Karpas-422 (cell line): Measurements from ENCODE around the gene CHI3L1. TPM values are rescaled to one million over a fixed set of nuclear protein-coding genes. Genes with fewer than 3 reads are reported as not detected.
A peak's percentile ranks its signal among the peaks of the same experiment; 100 is the strongest.

Source experiments
- DNase-seq: peaks from one replicate; pipeline ENCODE4 v3.0.0-alpha.2; 2015
- H2AFZ ChIP-seq: fragments of 200-600 bp; sonication (generic); 2 replicates; pipeline ENCODE4 v1.6.1; 2014; ENCODE audit warnings: antibody characterized with exemption, low read length, mixed read lengths
- H3K27ac ChIP-seq: fragments of 200-600 bp; sonication (generic); 2 replicates; pipeline ENCODE4 v1.5.1; 2014; ENCODE audit warnings: mild to moderate bottlenecking, low read length, moderate library complexity
- H3K27me3 ChIP-seq: fragments of 200-600 bp; sonication (generic); 2 replicates; pipeline ENCODE4 v1.6.1; 2014; ENCODE audit warnings: low read length, mixed read lengths
- H3K36me3 ChIP-seq: fragments of 200-600 bp; sonication (generic); 2 replicates; pipeline ENCODE4 v1.6.1; 2014; ENCODE audit warnings: low read length, mixed read lengths; ENCODE audit not compliant: insufficient read depth
- H3K4me1 ChIP-seq: fragments of 200-600 bp; sonication (generic); 2 replicates; pipeline ENCODE4 v1.6.1; 2014; ENCODE audit warnings: mild to moderate bottlenecking, low read length, mixed read lengths
- H3K4me2 ChIP-seq: fragments of 200-600 bp; sonication (generic); 2 replicates; pipeline ENCODE4 v1.6.1; 2014; ENCODE audit warnings: low read length, low read depth, mild to moderate bottlenecking; ENCODE audit not compliant: poor library complexity, severe bottlenecking
- H3K4me3 ChIP-seq: fragments of 200-600 bp; sonication (generic); 2 replicates; pipeline ENCODE4 v1.5.1; 2014; ENCODE audit warnings: mild to moderate bottlenecking, antibody characterized with exemption, low read length, mixed read lengths
- H3K79me2 ChIP-seq: fragments of 200-600 bp; sonication (generic); 2 replicates; pipeline ENCODE4 v1.6.1; 2014; ENCODE audit warnings: mild to moderate bottlenecking, low read length, mixed read lengths
- H3K9ac ChIP-seq: fragments of 200-600 bp; sonication (generic); 2 replicates; pipeline ENCODE4 v1.6.0; 2014; ENCODE audit warnings: low read length
- H3K9me2 ChIP-seq: fragments of 200-600 bp; sonication (generic), shearing (Covaris generic); replicated peaks from 2 replicates; pipeline ENCODE4 v1.6.0; 2014; ENCODE audit warnings: mild to moderate bottlenecking, low read length, moderate library complexity; ENCODE audit not compliant: insufficient read depth
- H3K9me3 ChIP-seq: fragments of 300-700, 200-600 bp; sonication (generic); 2 replicates; pipeline ENCODE4 v1.6.1; 2014; ENCODE audit warnings: low read length, mixed read lengths
- H4K20me1 ChIP-seq: fragments of 200-600 bp; sonication (generic); 2 replicates; pipeline ENCODE4 v1.6.1; 2014; ENCODE audit warnings: mild to moderate bottlenecking, antibody characterized with exemption, low read length, low read depth; ENCODE audit not compliant: insufficient read depth
- total RNA-seq: library from RNA; depleted of rRNA; stranded (reverse); fragments of >200 nt; shearing (Covaris generic); gene quantifications from 2 replicates; pipeline ENCODE4 v1.2.3, GENCODE V29; 2014; ENCODE audit warnings: low replicate concordance

Gene CHI3L1
- total RNA-seq, 1 experiment from 2014 or later: 10.1 TPM

DNA sequence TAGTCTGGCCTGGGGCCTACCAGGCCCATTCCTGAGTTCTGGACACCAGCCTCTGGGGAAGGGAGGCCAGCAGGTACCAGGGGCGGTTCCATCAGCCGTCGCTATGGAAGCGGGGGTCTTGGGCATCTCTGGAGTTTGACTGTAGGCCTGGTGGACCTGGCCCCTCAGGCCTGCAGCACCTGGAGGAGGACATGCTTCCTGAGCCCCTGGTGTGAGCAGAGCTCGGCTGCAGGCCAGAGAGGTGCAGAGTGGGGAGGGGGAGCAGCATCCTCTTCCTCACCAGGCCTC lies 18.6 kb downstream of the CHI3L1 start:
- H3K4me3 ChIP-seq: no peak overlapping the region
- H3K36me3 ChIP-seq: peaks cover 35% of the 10 kb centered on the region
- no peaks in the 10 kb centered on the region for H3K27me3 ChIP-seq
- H3K4me1 ChIP-seq: peaks cover 76% of the 10 kb centered on the region
- peaks cover 9% of the 10 kb centered on the region; the same call in 1 of the 2 replicates for H4K20me1 ChIP-seq
- H3K79me2 ChIP-seq: no peaks in the 10 kb centered on the region
- DNase-seq: no peak
- no peak overlapping the region for H2AFZ ChIP-seq
- peak overlapping the region; percentile 11 for H3K4me2 ChIP-seq
- no peak overlapping the region for H3K9ac ChIP-seq
- 0 out of 2 replicates have a peak overlapping the region, but pooled peaks have one; percentile 99 for H3K27ac ChIP-seq
- H3K9me2 ChIP-seq: no peaks in the 10 kb centered on the region
- H3K9me3 ChIP-seq: no peaks in the 10 kb centered on the region

GRCh38 chr1:203167026-203167912 lies 19.2 kb downstream of the CHI3L1 start:
- peak overlapping the region; percentile 21 for H3K4me2 ChIP-seq
- H2AFZ ChIP-seq: no peak overlapping the region
- no peak overlapping the region for H3K4me3 ChIP-seq
- H3K79me2 ChIP-seq: no peaks in the 10 kb centered on the region
- H3K9me2 ChIP-seq: no peaks in the 10 kb centered on the region
- no peaks in the 10 kb centered on the region for H3K27me3 ChIP-seq
- H3K36me3 ChIP-seq: peaks cover 30% of the 10 kb centered on the region
- peak overlapping the region; percentile 99 for H3K27ac ChIP-seq
- H3K9ac ChIP-seq: 0 out of 2 replicates have a peak overlapping the region, but pooled peaks have one; percentile 31
- peaks cover 4% of the 10 kb centered on the region; the same call in 1 of the 2 replicates for H4K20me1 ChIP-seq
- DNase-seq: peak; percentile 94
- peaks cover 76% of the 10 kb centered on the region for H3K4me1 ChIP-seq
- H3K9me3 ChIP-seq: no peaks in the 10 kb centered on the region

DNA sequence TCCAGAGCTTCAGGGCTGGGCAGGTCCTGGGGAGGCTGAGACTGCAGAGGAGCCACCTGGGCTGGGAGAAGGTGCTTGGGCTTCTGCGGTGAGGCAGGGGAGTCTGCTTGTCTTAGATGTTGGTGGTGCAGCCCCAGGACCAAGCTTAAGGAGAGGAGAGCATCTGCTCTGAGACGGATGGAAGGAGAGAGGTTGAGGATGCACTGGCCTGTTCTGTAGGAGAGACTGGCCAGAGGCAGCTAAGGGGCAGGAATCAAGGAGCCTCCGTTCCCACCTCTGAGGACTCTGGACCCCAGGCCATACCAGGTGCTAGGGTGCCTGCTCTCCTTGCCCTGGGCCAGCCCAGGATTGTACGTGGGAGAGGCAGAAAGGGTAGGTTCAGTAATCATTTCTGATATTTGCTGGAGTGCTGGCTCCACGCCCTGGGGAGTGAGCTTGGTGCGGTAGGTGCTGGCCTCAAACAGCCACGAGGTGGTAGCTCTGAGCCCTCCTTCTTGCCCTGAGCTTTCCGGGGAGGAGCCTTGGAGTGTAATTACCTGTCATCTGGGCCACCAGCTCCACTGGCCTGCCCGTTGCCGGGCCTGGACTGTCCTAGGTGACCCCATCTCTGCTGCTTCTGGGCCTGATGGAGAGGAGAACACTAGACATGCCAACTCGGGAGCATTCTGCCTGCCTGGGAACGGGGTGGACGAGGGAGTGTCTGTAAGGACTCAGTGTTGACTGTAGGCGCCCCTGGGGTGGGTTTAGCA lies 20.1 kb downstream of the CHI3L1 start:
- H3K4me3 ChIP-seq: no peak overlapping the region
- no peak overlapping the region for H2AFZ ChIP-seq
- peaks cover 22% of the 10 kb centered on the region for H3K36me3 ChIP-seq
- 0 out of 2 replicates have a peak overlapping the region, but pooled peaks have one; percentile 31 for H3K9ac ChIP-seq
- H3K4me1 ChIP-seq: peaks cover 67% of the 10 kb centered on the region
- H3K9me3 ChIP-seq: no peaks in the 10 kb centered on the region
- no peaks in the 10 kb centered on the region for H3K9me2 ChIP-seq
- H3K27ac ChIP-seq: peak overlapping the region; percentile 50
- H3K79me2 ChIP-seq: no peaks in the 10 kb centered on the region
- peak overlapping the region; percentile 21 for H3K4me2 ChIP-seq
- H4K20me1 ChIP-seq: peaks cover 2% of the 10 kb centered on the region; the same call in 1 of the 2 replicates
- peak; percentile 93 for DNase-seq
- no peaks in the 10 kb centered on the region for H3K27me3 ChIP-seq

GRCh38 chr1:203165800-203166161 lies 20.7 kb downstream of the CHI3L1 start:
- Histone ChIP-seq H3K9ac (no peak overlapping the region), H3K27me3 (no peaks in the 10 kb centered on the region), H3K79me2 (no peaks in the 10 kb centered on the region), H3K9me3 (no peaks in the 10 kb centered on the region), H3K36me3 (peaks cover 20% of the 10 kb centered on the region), H3K27ac (no peak overlapping the region), H3K4me2 (no peak overlapping the region), H4K20me1 (no peaks in the 10 kb centered on the region), H3K4me3 (no peak overlapping the region), H3K9me2 (no peaks in the 10 kb centered on the region), H3K4me1 (peaks cover 61% of the 10 kb centered on the region), H2AFZ (no peak overlapping the region)
- no peak for DNase-seq

DNA sequence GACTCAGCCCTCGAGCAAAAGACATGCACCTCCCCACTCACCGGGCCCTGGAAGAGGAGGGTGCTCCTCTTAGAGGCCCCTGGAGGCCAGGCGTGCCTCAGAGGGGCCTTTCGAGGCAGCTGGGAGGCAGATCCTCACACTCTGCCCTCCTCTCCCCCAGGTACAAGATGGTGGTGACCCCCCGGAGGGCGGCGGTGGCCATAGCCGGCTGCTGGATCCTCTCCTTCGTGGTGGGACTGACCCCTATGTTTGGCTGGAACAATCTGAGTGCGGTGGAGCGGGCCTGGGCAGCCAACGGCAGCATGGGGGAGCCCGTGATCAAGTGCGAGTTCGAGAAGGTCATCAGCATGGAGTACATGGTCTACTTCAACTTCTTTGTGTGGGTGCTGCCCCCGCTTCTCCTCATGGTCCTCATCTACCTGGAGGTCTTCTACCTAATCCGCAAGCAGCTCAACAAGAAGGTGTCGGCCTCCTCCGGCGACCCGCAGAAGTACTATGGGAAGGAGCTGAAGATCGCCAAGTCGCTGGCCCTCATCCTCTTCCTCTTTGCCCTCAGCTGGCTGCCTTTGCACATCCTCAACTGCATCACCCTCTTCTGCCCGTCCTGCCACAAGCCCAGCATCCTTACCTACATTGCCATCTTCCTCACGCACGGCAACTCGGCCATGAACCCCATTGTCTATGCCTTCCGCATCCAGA lies 21.3 kb downstream of the CHI3L1 start:
- H2AFZ ChIP-seq: no peak overlapping the region
- H3K9me2 ChIP-seq: no peaks in the 10 kb centered on the region
- H3K9ac ChIP-seq: no peak overlapping the region
- H3K79me2 ChIP-seq: no peaks in the 10 kb centered on the region
- no peaks in the 10 kb centered on the region for H3K27me3 ChIP-seq
- DNase-seq: no peak
- H3K4me2 ChIP-seq: no peak overlapping the region
- H3K4me1 ChIP-seq: peaks cover 55% of the 10 kb centered on the region
- H3K36me3 ChIP-seq: peaks cover 14% of the 10 kb centered on the region
- no peak overlapping the region for H3K4me3 ChIP-seq
- no peak overlapping the region for H3K27ac ChIP-seq
- no peaks in the 10 kb centered on the region for H4K20me1 ChIP-seq
- no peaks in the 10 kb centered on the region for H3K9me3 ChIP-seq

GRCh38 chr1:203163891-203164635 lies 22.4 kb downstream of the CHI3L1 start:
- H3K4me1 ChIP-seq: peaks cover 44% of the 10 kb centered on the region
- no peaks in the 10 kb centered on the region for H3K9me3 ChIP-seq
- no peak overlapping the region for H3K4me2 ChIP-seq
- no peaks in the 10 kb centered on the region for H4K20me1 ChIP-seq
- H2AFZ ChIP-seq: no peak overlapping the region
- H3K27me3 ChIP-seq: no peaks in the 10 kb centered on the region
- no peak overlapping the region for H3K4me3 ChIP-seq
- no peaks in the 10 kb centered on the region for H3K79me2 ChIP-seq
- no peak overlapping the region for H3K27ac ChIP-seq
- H3K36me3 ChIP-seq: peaks cover 3% of the 10 kb centered on the region; the same call in 1 of the 2 replicates
- H3K9ac ChIP-seq: no peak overlapping the region
- H3K9me2 ChIP-seq: no peaks in the 10 kb centered on the region
- peak; percentile 57 for DNase-seq

- Histone ChIP-seq H3K9me2 (no peaks in the 10 kb centered on the region), H3K4me3 (no peak overlapping the region), H3K4me2 (no peak overlapping the region), H3K4me1 (peaks cover 27% of the 10 kb centered on the region), H2AFZ (no peak overlapping the region), H3K36me3 (no peaks in the 10 kb centered on the region), H3K9ac (no peak overlapping the region), H3K27ac (no peak overlapping the region), H3K27me3 (no peaks in the 10 kb centered on the region), H3K9me3 (no peaks in the 10 kb centered on the region), H4K20me1 (no peaks in the 10 kb centered on the region), H3K79me2 (no peaks in the 10 kb centered on the region)
- DNase-seq: no peak
Observed at GRCh38 chr1:203162403-203162802, 24.1 kb downstream of the CHI3L1 start.
